Keratinocyte (primary cell): Measurements from ENCODE around the gene C11orf65. TPM values are rescaled to one million over a fixed set of nuclear protein-coding genes. Genes with fewer than 3 reads are reported as not detected.

Source experiments
- DNase-seq: peaks from one replicate; pipeline ENCODE4 v3.0.0-alpha.2; 2011; ENCODE audit warnings: low read depth, missing footprints, low spot score
- FAIRE-seq: peaks from 2 replicates; lab custom pipeline; 2011; peaks lifted over from hg19 to GRCh38; lab: Jason Lieb, UNC
- H2AFZ ChIP-seq: 2 replicates; pipeline ENCODE4 v1.6.0; 2012; ENCODE audit warnings: low read length, control low read depth, inconsistent platforms; ENCODE audit not compliant: control insufficient read depth
- H3K27ac ChIP-seq: 2 replicates; pipeline ENCODE4 v1.5.1; 2011; ENCODE audit warnings: low read length; ENCODE audit not compliant: control insufficient read depth, insufficient read depth
- H3K27me3 ChIP-seq: 3 replicates; pipeline ENCODE4 v1.6.0; 2011; ENCODE audit warnings: low read length; ENCODE audit not compliant: control insufficient read depth, insufficient read depth; ENCODE audit errors: extremely low read depth
- H3K36me3 ChIP-seq, 2 experiments: 2 replicates in 1 of 2; 3 replicates in 1 of 2; pipeline ENCODE4 v1.5.1; 2011; ENCODE audit warnings: low read length in 2 of 2, mild to moderate bottlenecking in 1 of 2; ENCODE audit not compliant: control insufficient read depth in 2 of 2, insufficient read depth in 2 of 2; ENCODE audit errors: extremely low read depth in 1 of 2
- H3K4me1 ChIP-seq: 3 replicates; pipeline ENCODE4 v1.5.1; 2011; ENCODE audit warnings: low read length; ENCODE audit not compliant: control insufficient read depth, insufficient read depth; ENCODE audit errors: extremely low read depth
- H3K4me2 ChIP-seq: 3 replicates; pipeline ENCODE4 v1.6.0; 2011; ENCODE audit warnings: low read depth, low read length; ENCODE audit not compliant: control insufficient read depth, insufficient read depth; ENCODE audit errors: extremely low read depth
- H3K4me3 ChIP-seq, 3 experiments: fragments of 200-600 bp in 1 of 3; sonication (generic) in 1 of 3; 2 replicates in 2 of 3; 3 replicates in 1 of 3; pipeline ENCODE4 v1.5.1; 2011 to 2016; ENCODE audit warnings: low read length in 3 of 3, mild to moderate bottlenecking in 3 of 3, control low read depth in 2 of 3, inconsistent platforms in 1 of 3, low read depth in 1 of 3, mixed read lengths in 1 of 3, mixed run types in 1 of 3, moderate library complexity in 1 of 3; ENCODE audit not compliant: control insufficient read depth in 2 of 3, insufficient read depth in 2 of 3; ENCODE audit errors: extremely low read depth in 1 of 3
- H3K79me2 ChIP-seq: 2 replicates; pipeline ENCODE4 v1.6.0; 2012; ENCODE audit warnings: low read length; ENCODE audit not compliant: control insufficient read depth, insufficient read depth
- H3K9ac ChIP-seq: 3 replicates; pipeline ENCODE4 v1.6.0; 2011; ENCODE audit warnings: low read length; ENCODE audit not compliant: control insufficient read depth, insufficient read depth; ENCODE audit errors: extremely low read depth
- H3K9me1 ChIP-seq: 3 replicates; pipeline ENCODE4 v1.6.0; 2011; ENCODE audit warnings: low read length; ENCODE audit not compliant: control insufficient read depth, insufficient read depth; ENCODE audit errors: extremely low read depth
- H3K9me3 ChIP-seq: 2 replicates; pipeline ENCODE4 v1.5.1; 2012; ENCODE audit warnings: low read depth, low read length; ENCODE audit not compliant: control insufficient read depth
- H4K20me1 ChIP-seq: 3 replicates; pipeline ENCODE4 v1.6.0; 2011; ENCODE audit warnings: low read length; ENCODE audit not compliant: control insufficient read depth, insufficient read depth; ENCODE audit errors: extremely low read depth
- CTCF ChIP-seq, 3 experiments: IDR thresholded peaks in 1 of 3; conservative IDR thresholded peaks in 1 of 3; optimal IDR thresholded peaks in 1 of 3; 2 replicates in 2 of 3; 3 replicates in 1 of 3; pipeline versions ENCODE3 to v1.5.1; 2011; ENCODE audit warnings: low read length in 3 of 3, mild to moderate bottlenecking in 3 of 3, moderate library complexity in 2 of 3, control low read depth in 1 of 3, inconsistent platforms in 1 of 3; ENCODE audit not compliant: insufficient read depth in 2 of 3; ENCODE audit errors: extremely low read depth in 1 of 3
- EZH2 ChIP-seq: IDR thresholded peaks from one replicate; pipeline ENCODE4 v1.6.1; 2012; ENCODE audit warnings: inconsistent platforms, mild to moderate bottlenecking, low read length, moderate library complexity
- dilution Hi-C: fragments of 300-500 bp; cut with MboI; formaldehyde crosslinking; loops from one replicate; pipeline ENCODE4 v1.7.0; 2020; ENCODE audit warnings: low sequenced_read_pairs; ENCODE audit not compliant: extremely low pct_ligation_motif_present
- polyA minus RNA-seq, 3 experiments: library from RNA; depleted of rRNA, polyadenylated mRNA; stranded (reverse); fragments of >200 nt; gene quantifications; 1 replicate in 1 of 3; 2 replicates in 1 of 3; 3 replicates in 1 of 3; pipeline ENCODE4 v1.2.3, GENCODE V29; 2011
- polyA plus RNA-seq, 5 experiments: library from polyadenylated mRNA; depleted of rRNA in 3 of 5; stranded (reverse) in 3 of 5; stranded (forward) in 1 of 5; unstranded in 1 of 5; fragments of >200 nt; gene quantifications; 1 replicate in 1 of 5; 2 replicates in 3 of 5; 3 replicates in 1 of 5; pipeline versions ENCODE4 v1.2.1 to v1.2.3, GENCODE V29; 2011 to 2012; ENCODE audit warnings: missing spikeins in 2 of 5, low read depth in 1 of 5, low replicate concordance in 1 of 5

C11orf65 gene, protein sequence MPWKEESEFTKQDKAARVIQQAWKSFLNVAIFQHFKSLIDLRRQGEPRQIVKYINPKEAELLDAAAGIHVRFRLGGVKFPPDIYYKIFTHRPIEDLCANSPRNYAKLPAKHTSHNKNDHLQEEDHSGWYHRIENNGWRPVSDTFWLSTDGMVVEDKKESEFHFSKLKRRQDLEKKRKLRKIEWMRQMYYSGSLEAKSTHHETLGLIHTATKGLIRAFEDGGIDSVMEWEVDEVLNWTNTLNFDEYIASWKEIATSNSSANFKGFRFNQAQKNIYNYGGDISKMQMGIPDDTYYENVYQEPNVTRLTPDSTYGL
- 0.34 to 0.83 TPM (median 0.46 TPM) in 3 replicates for polyA plus RNA-seq
- polyA plus RNA-seq (2011; ENCODE audit: low read depth): 1.3 TPM
- 0.51 and 1.2 TPM in 2 replicates for polyA plus RNA-seq (2011; cell fraction: cytosol; rRNA removed)
- 0.73 and 1.1 TPM in 2 replicates for polyA plus RNA-seq (2011; cell fraction: nucleus; rRNA removed)
- polyA plus RNA-seq (2012; ENCODE audit: low replicate concordance): 0.84 and 1.1 TPM in 2 replicates
- polyA minus RNA-seq: 0.74 TPM in 1 of 3 replicates, not detected in the others
- not detected for polyA minus RNA-seq (2011; cell fraction: cytosol; rRNA and poly(A)+ RNA removed)
- 0.74 and 1.0 TPM in 2 replicates for polyA minus RNA-seq (2011; cell fraction: nucleus; rRNA and poly(A)+ RNA removed)

GRCh38 chr11:108467091-108467823 is at the start of gene C11orf65:
Gene C11orf65 (minus strand): TSS chr11:108467529. CDS start chr11:108461559, 5,970 bp downstream.
- dilution Hi-C loops: no loop called here
- no peak for TF ChIP-seq CTCF (optimal IDR thresholded peaks at IDR 0.05 in 1 of 3, IDR thresholded peaks at IDR 0.05 in 1 of 3, conservative IDR thresholded peaks at IDR 0.05 in 1 of 3; ENCODE audit: extremely low read depth in 1 of 3, insufficient read depth in 2 of 3, low read length in 3 of 3)
- no peak for TF ChIP-seq EZH2

DNA sequence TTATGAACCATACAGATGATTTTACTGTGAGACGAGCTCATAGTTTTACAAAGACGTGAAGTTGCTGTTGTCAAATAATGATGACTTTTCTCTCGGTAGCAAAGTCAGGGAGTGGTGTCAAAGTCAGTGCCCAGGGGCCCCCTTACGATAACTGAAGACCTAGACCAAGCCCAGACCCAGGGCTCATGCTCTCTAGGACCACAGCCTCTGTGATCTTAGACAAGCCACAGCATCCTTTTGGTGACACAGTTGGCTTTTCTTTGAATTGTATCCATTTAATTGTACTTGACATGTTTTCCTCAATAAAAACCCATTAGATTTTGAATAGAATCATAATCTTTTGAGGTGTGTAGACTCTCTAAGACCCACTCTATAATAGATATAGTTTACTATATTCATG is 48.8 kb upstream of the C11orf65 start:
- no peak for DNase-seq
- H2AFZ ChIP-seq: no peak overlapping the region
- H3K27me3 ChIP-seq: no peaks in the 10 kb centered on the region
- no peaks in the 10 kb centered on the region for H3K79me2 ChIP-seq
- H3K9ac ChIP-seq: no peak overlapping the region
- no peak for TF ChIP-seq CTCF (optimal IDR thresholded peaks at IDR 0.05 in 1 of 3, IDR thresholded peaks at IDR 0.05 in 1 of 3, conservative IDR thresholded peaks at IDR 0.05 in 1 of 3; ENCODE audit: extremely low read depth in 1 of 3, insufficient read depth in 2 of 3, low read length in 3 of 3)
- no peak for TF ChIP-seq EZH2
- H3K36me3 ChIP-seq: peaks cover 20 to 21% of the 10 kb centered on the region in 2 experiments
- H3K4me2 ChIP-seq: no peak overlapping the region
- no peak overlapping the region for H3K27ac ChIP-seq
- peaks cover 21% of the 10 kb centered on the region for H3K4me1 ChIP-seq
- H3K4me3 ChIP-seq: no peak overlapping the region
- no peaks in the 10 kb centered on the region for H3K9me1 ChIP-seq
- dilution Hi-C loops: no loop called here
- FAIRE-seq: no peak
- H4K20me1 ChIP-seq: no peaks in the 10 kb centered on the region
- H3K9me3 ChIP-seq: no peaks in the 10 kb centered on the region

More at GRCh38 chr11:108467091-108467823, at the start of gene C11orf65:
- H3K9ac ChIP-seq: peak within 1 kb of the TSS; percentile 99
- peak within 1 kb of the TSS; percentile 95 for H3K4me2 ChIP-seq
- H3K79me2 ChIP-seq: no peaks in the 10 kb centered on the region
- no peaks in the 10 kb centered on the region for H3K9me3 ChIP-seq
- DNase-seq (peak; percentile 64), FAIRE-seq (peak; percentile 94)
- H3K36me3 ChIP-seq: no peaks in the 10 kb centered on the region
- no peaks in the 10 kb centered on the region for H4K20me1 ChIP-seq
- H3K4me3 ChIP-seq: peak within 1 kb of the TSS; percentile 68 to 99 (median 81)
- H3K27me3 ChIP-seq: no peaks in the 10 kb centered on the region
- peak within 1 kb of the TSS; percentile 100 for H3K27ac ChIP-seq
- peak within 1 kb of the TSS; percentile 97 for H2AFZ ChIP-seq
- peaks cover 12% of the 10 kb centered on the region for H3K4me1 ChIP-seq
- no peaks in the 10 kb centered on the region for H3K9me1 ChIP-seq
